ENCODE data around the gene ARID1B. TPM values are rescaled to one million over a fixed set of nuclear protein-coding genes. Genes with fewer than 3 reads are reported as not detected.

ARID1B gene
- total and polyA plus RNA-seq, 10 of the 15 experiments (the other 5 are each of a cell fraction or from before 2014, with no cell fraction given): 24.7 to 133 (median 54.6) TPM

- no peak overlapping the region for H3K4me2 ChIP-seq (ENCODE audit: control insufficient read depth, insufficient read depth)
- RAD21 ChIA-PET (ENCODE audit: unreplicated experiment): interaction anchor here (0.6 kb wide), 1 partner anchor 188 kb away, joined by 3 read pairs; no protein-coding TSS in a partner anchor
- peaks cover 5% of the 10 kb centered on the region for H3K9me3 ChIP-seq (replicated peaks; ENCODE audit: control insufficient read depth, insufficient read depth, low read length)
- no TSS peak for BruUV-seq (replicated peaks)
- no peaks in the 10 kb centered on the region for H4K20me1 ChIP-seq (ENCODE audit: control insufficient read depth, insufficient read depth)
- peaks cover 10% of the 10 kb centered on the region for H3K4me1 ChIP-seq (ENCODE audit: control insufficient read depth, insufficient read depth, low read length)
- H3K36me3 ChIP-seq (ENCODE audit: control insufficient read depth in 2 of 2, insufficient read depth in 2 of 2, low read length in 1 of 2): peaks cover 0 to 5% of the 10 kb centered on the region in 2 experiments; a peak in 1 of 4 replicates
- H3K79me2 ChIP-seq (ENCODE audit: control insufficient read depth, insufficient read depth, low read length): peaks cover 67% of the 10 kb centered on the region
- DNase-seq (ENCODE audit: low read depth, low spot score) (no peak), FAIRE-seq (no peak), ATAC-seq (no peak)
- CTCF ChIA-PET: interaction anchor here (0.6 to 1.0 kb wide), 2 partner anchors 11 to 16 kb away, joined by 3 read pairs; no protein-coding TSS in a partner anchor
- intact Hi-C loops (cut with micrococcal nuclease; ENCODE audit: unreplicated experiment): loop anchor here (5.0 to 10.0 kb wide), 3 partner anchors 97 to 330 kb away; no protein-coding TSS in a partner anchor
- TF ChIP-seq HDAC6 (IDR thresholded peaks at IDR 0.05; ENCODE audit: unreplicated experiment) (no peak), KAT2A (conservative IDR thresholded peaks at IDR 0.05; ENCODE audit: control insufficient read depth, low read depth, low read length) (no peak), CTCF (IDR thresholded peaks at IDR 0.05 in 2 of 3, conservative IDR thresholded peaks at IDR 0.05 in 1 of 3; ENCODE audit: control insufficient read depth in 2 of 3, extremely low read depth in 1 of 3, insufficient read depth in 1 of 3, low read depth in 3 of 3, low read length in 3 of 3) (no peak), SMAD5 (IDR thresholded peaks at IDR 0.05; ENCODE audit: low read depth) (no peak), CHD1 (IDR thresholded peaks at IDR 0.05; ENCODE audit: low read depth, low read length) (no peak)
- H3K9ac ChIP-seq (ENCODE audit: control insufficient read depth, insufficient read depth, low read length): no peak overlapping the region
- no peak overlapping the region for H3K27ac ChIP-seq (ENCODE audit: control insufficient read depth, insufficient read depth)
- SMC1A ChIA-PET (ENCODE audit: uncharacterized antibody, unreplicated experiment): interaction anchor here (0.6 to 1.5 kb wide), 4 partner anchors 9 to 245 kb away, joined by 3 to 4 read pairs (median 3); no protein-coding TSS in a partner anchor
- 92% methylated on average over 3 of the region's 3 CpGs for WGBS (ENCODE audit: insufficient coverage, insufficient replicate concordance, low lambda C conversion rate, missing lambda C conversion rate)
- H2AFZ ChIP-seq (ENCODE audit: control insufficient read depth, low read depth, low read length): no peak overlapping the region
- in situ Hi-C loops (cut with MboI): no loop called here
- no peaks in the 10 kb centered on the region for H3K27me3 ChIP-seq (replicated peaks in 1 of 2; ENCODE audit: control insufficient read depth in 2 of 2, insufficient read depth in 2 of 2, low read length in 1 of 2)
- POLR2A ChIA-PET: interaction anchor here (0.6 kb wide), 1 partner anchor 13 kb away, joined by 3 read pairs; no protein-coding TSS in a partner anchor
- H3K4me3 ChIP-seq: no peak overlapping the region
These were observed 247.6 kb downstream of the ARID1B start for GRCh38 chr6:157024745-157025144.

All from GM12878 (cell line).